Measurements from ENCODE around the gene IDH1.

- TF ChIP-seq CTCF (IDR thresholded peaks at IDR 0.05) (no peak), POLR2AphosphoS5 (IDR thresholded peaks at IDR 0.05) (no peak), EP300 (IDR thresholded peaks at IDR 0.05) (no peak)
These were observed 14.2 kb upstream of the IDH1 start for GRCh38 chr2:208269091-208269490.
